ENCODE measurements around the gene TMEM117.

Gene TMEM117

DNA sequence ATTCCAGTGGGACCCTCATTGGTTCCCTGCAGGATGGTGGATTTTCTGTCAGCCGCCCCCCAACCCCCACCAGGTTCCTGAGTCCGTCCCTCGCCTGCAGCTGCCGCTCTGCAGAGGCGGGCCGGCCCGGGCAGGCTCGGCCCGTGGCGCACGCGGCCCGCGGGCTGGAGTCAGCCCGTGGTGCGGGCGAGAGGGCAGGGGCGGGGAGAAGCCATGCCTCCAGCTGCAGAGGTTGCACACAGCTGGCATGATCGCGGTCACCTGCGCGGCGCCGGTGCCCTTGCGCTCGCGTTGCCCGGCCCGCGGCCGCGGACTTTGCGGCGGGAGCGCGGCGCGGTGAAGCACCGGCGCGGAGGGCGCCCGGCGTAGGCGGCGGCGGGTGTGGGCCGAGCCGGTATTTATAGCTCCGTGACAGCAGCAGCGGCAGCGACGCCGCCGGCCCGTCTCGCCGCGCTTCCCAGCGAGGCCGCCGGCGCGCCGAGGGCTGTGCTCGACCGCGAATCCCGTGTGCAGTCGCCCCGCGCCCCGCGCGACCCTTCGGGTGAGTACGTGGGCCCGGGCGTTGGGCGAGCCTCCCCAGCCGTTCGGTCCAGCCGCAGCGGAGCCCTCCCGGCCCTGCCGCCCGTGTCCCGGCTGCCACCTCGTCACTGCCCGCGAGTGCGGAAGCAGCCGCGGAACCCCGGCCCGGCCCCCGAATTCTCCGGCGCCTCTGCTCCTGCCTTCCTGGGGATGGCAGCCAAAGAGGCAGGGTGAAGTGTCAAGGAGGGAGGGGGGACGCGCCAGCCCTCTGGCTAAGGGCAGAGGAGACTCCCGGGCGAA lies at the start of gene TMEM117:
Gene TMEM117 (plus strand): TSS at position 426 of the 819 bp plus-strand sequence.
- DNase-seq = peak; percentile 37 to 49

GRCh38 chr12:43786899-43787693 lies 48.8 kb upstream of the TMEM117 start:
- DNase-seq = no peak

DNA sequence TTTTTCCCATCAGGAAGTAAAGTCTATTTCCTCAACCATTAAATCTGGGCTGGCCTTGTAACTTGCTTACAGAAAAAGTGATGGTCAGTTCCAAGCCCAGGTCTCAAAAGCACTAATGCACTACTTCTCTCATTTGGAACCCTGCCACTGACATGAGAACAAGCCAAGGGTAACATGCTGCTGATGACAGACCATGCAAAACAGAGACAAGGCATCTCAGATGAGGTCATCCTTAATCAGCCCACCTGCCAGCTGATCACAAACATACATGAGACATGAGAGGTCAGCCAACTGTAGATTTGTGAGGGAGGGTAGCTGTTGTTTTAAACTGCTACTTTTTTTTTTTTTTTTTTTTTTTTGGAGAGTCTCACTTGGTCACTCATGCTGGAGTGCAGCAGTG lies 45.9 kb upstream of the TMEM117 start:
- no peak for DNase-seq

DNA sequence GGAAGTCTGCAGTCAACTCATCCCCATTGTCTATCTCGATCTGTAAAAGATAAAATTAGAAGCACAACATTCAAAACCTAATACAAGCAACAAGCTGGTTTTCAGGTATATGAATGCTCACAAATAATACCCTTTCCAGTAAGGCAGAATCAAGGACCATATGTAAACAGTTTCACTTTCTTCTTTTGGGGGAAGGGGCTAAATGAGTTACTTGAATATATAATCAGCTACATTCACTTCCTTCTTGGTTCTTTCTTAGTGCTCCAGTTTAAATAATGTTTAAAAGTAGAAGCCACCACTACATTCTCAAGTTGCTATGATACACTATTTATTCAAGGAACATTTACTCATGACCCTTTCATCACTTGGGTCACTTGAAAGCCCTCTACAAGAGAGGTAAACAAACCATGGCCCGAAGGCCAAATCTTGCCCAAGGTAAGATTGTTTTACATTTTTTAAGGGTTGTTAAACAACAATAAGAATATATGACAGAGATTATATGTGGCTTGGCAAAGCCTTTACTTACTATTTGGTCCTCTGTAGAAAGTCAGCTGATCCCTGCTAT lies 40.1 kb upstream of the TMEM117 start:
- no peak for DNase-seq

- no peak for DNase-seq
These were observed 38.2 kb upstream of the TMEM117 start for GRCh38 chr12:43797561-43798217.

DNA sequence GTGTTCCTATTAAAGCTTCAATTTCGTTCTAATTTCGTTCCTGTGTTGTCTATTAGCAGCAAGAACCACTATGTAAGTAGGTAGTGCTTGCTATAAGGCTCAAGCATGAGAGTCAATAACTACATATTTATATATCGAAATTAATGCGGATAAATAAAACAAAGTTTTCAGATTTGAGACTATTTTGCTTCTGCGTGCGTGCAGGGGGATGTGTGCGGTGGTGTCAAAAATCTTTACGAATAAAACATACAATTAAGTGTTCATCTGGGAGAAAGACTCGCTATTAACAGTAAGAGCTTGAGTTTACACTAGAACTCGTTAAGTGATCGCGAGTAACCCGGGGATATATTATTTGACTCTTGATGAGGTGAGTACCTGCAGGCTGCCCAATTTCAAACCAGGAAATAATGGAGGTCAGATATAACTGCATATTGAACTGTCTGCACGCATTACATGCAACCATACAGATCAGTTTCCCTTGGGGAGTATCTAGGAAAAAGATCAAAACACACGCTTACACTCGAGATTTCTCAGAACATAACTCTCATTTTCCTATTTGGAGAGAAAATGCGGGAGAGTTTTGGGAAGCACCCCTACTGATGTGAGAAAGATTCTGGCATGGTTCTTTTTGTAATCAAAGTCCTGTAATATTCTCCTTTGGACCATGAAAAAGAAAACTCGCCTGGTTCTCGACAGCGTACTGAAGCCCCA lies 30.6 kb upstream of the TMEM117 start:
- DNase-seq = no peak

DNA sequence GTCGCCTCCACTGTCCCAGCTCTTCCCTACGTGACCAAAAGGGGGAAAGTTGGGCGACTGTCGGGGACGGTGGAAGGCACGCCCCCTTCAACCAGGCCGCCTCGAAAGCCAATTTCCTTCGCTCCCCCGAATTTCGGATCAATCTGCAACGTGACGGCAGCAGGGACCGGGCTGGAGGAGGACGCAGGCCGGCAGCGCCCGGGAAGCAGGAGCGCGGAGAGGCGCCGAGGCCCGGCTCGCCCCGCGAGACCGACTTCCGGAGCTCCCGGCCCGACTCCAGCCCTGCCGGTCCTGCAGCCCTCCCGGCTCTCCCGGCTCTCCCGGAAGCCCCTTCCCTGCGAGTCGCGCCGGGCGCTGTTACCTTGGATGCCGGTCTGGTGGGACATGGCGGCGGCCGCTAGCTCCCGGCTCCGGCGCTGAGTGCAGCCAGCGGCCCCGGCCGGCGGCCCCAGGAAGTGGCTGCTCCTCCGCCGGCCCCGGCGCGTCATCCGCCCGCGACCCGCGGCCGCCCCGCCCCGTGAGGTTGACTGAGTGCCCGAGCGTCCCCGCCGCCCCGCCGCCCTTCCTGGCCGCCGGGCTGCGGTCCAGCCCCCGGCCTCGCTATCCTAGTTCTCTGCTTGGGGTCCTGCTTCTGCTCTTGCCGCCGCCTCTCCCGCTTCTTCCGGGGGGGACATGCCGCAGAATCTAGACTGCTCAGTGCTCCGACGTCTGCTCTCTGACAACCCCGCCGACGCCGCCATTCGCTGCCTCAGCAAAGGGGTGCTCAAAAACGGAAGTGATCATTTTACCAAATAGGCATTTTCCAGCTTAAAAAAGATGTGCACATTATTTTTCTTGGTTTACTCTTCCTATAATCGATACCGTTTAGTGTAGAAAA lies 29.8 kb upstream of the TMEM117 start, which contains the start of gene TWF1:
Gene TWF1 (minus strand): TSS at position 458 of the 877 bp plus-strand sequence. CDS start 72 bp downstream, at position 386.
- peak; percentile 78 to 87 for DNase-seq

DNA sequence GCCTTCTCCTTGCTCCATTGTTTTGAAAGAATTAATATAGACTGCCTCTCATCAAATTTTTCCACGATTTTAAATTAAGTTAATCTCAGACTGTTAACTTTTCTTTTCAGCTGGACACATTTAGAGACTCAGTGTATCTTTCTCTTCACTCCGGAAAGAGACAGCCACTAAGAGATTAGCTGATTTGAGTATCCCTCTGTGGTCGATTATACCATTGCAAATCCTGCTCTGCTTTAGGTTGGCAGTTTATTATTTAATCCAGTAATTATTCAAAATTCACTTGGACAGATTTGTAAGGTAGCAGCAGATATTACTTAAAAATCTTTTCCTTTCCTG lies 29.2 kb upstream of the TMEM117 start:
- DNase-seq = no peak

DNA sequence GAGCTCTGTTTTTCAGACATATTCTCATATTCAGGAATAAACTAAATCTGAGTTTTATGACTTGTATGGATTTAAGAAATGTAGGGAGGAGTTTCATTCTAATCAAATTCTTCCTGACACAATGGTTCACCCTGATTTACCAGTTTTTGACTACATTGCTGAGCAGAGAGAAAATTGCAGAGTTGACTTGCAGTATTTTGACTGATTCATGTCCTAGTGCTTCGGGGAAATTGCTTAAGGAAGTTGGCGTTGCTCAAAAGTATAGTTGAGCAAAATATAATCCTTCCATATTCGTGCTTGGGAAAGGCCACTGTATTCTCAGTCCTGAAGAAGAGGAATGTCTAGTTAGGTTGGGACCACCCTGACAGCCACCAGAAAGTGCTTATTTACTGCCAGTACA lies 28.5 kb upstream of the TMEM117 start:
- no peak for DNase-seq

DNA sequence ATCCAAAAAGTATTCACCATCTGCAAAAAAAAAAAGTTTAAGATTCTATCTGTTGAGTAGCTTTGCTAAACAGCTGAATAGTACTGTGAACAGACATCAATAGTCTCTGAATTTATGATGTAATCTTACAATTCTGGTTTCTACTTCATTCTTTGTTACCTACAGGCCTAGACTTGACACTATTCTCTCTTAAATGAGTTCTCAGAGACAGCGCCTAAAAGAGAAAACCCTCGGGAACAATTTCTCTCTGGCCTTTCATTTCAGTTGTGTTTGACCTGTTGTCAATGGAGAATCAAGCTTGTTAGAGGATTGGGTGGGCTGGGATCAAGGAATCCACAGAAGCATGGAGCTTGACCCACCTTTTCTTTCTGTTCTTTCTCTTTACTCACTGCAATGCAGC lies 23.8 kb upstream of the TMEM117 start:
- no peak for DNase-seq

GRCh38 chr12:43812926-43813325 lies 23.0 kb upstream of the TMEM117 start:
- no peak for DNase-seq

DNA sequence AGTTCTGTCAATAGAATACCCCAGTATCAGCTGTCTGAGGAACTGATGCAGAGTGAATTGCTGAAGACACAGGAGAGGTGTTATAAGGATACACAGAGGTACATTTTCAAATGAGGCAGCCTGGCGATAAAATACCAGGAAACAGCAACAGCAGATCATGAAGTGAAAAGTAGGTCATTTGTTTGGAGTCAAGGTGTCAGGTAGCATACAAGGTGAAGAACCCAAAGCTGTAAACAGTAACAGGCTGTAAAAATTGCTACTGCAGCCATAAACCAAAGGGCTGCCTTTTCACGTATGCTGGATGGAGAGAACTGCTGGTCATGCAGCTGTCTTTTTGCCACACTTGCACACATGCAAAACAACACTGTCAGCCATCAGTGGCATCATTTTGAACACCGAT lies 20.5 kb upstream of the TMEM117 start:
- no peak for DNase-seq

- DNase-seq = no peak
These were observed 19.7 kb upstream of the TMEM117 start for GRCh38 chr12:43816168-43816567.

GRCh38 chr12:43824207-43824775 lies 11.6 kb upstream of the TMEM117 start:
- DNase-seq = no peak

DNA sequence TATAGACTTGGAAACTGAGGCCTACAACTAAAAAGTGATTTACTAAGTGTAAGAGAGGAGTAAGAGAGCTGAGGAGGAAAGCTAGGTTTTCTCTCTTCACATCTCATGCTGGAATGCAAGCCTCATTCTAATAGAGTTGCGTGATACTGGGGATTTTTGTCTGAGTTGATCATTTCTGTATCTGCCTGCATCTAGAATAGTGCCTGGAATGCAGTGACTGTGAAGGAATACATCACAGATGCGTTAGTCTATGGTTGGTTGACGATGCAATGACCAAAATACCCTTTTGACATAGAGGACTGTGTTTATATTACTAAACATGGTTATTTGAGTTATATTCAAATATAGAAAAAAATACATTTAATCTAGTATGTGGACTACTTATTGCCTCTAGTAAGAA lies 9.2 kb upstream of the TMEM117 start:
- no peak for DNase-seq

DNA sequence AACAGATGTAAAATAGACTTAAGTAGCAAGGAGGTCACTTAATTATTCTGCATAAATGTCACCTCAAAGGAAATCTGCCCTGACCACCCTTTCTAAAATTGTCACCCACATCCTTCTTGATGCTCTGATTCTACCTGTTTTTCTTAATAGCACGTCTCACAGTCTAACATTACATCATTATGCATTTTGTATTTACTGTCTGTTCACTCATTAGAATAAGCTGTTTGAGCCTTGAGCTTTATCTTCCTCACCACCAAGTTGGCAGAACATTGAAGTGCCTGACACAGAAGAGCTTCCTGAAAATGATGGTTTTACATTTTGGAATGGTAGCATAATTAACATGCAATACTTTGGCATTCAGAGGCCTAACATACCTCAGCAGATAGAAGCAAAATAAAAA lies 8.8 kb upstream of the TMEM117 start:
- no peak for DNase-seq

DNA sequence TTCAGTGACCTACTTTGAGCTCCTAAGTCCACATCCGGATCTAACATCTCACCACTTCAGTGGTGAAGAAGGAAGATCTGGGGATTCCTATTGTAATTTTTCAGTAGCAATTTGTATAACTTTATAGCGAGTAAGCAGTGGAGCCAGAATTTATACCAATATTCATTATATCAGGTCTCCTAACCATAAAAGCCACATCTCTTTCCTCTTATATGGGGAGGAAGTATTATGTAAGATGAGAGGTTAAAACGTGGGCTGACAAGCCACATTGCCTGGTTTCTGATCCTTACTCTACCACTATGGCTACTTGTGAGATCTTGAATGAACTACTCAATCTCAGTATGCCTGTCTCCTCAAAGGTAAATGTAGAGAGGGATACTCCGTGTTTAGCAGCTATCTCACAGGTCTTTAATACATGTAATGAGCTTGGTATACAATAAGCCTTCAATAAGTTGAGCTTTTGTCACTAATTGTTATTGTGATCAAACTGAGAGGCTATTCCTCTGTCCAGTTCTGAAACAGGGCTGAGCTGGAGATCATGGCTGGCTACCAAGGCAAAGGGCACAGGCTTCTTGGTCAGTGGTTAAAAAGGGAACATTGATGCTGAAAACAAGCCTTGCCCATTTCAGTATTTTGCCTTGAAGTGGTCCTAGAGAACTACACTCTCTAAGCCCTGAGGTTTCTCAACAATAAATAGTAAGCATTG lies 3.3 kb upstream of the TMEM117 start:
- DNase-seq = no peak

- no peak for DNase-seq
These were observed 621 bp upstream of the TMEM117 start for GRCh38 chr12:43835264-43835655.

DNA sequence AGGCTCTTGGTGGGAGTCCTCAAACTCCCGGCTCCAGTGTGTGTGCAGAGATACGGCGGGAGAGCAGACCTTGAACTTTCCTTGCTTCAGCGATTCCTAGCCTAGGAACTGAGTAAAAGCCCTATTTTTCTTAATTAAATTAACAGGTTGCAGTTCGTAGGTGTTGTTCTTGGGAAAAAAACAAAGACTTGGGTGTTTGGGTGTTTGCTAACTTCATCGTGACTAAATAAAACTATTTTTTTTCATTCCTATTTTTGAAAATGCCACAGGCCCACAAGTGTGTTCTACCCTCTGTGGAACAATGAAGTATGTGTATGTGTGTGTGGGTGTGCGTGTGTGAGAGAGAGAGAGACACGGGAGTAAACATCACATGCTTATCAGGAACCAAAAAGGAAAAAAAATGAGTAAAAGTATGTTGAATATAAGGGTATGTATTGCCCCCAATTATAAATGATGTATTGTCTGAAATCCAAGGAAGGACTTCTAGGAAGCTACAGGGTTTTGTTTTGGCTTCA lies 651 bp downstream of the TMEM117 start:
- DNase-seq = peak in 1 of 2 experiments; percentile 23

DNA sequence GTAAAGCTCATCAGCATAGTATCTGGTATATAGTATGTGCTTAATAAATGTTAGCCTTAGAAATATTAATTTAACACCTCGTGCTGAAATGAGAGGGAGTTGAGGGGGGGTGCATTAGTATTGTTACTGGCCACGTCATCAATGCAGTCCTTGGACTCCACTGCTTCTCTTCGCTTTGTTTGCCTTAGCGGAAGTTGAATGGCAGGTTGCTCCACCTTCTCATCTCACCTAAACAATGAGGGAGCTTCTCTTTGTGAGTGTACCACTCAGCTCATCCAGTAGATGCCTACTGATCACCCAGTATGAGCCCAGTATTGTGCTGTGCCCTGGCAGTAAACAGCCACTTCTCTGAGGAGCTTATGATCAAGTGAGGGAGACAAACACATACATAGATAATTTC lies 4.5 kb downstream of the TMEM117 start:
- DNase-seq = no peak
